H9 (cell line): ENCODE measurements around the gene ARHGAP12. TPM values are rescaled to one million over a fixed set of nuclear protein-coding genes. Genes with fewer than 3 reads are reported as not detected.

Source experiments
- DNase-seq: peaks from one replicate; pipeline ENCODE4 v3.0.0-alpha.2; 2017
- H2AFZ ChIP-seq: one replicate; pipeline ENCODE4 v1.6.1; 2013; ENCODE audit warnings: mild to moderate bottlenecking, low read length, control low read depth, moderate library complexity
- H2AK5ac ChIP-seq: 2 replicates; pipeline ENCODE4 v1.6.1; 2013; ENCODE audit warnings: low read length, control low read depth, mixed read lengths; ENCODE audit not compliant: insufficient read length
- H2BK120ac ChIP-seq: one replicate; pipeline ENCODE4 v1.6.1; 2013; ENCODE audit warnings: low read depth, mild to moderate bottlenecking, low read length, control low read depth, inconsistent platforms; ENCODE audit not compliant: poor library complexity, severe bottlenecking
- H2BK12ac ChIP-seq: 2 replicates; pipeline ENCODE4 v1.6.1; 2013; ENCODE audit warnings: low read length, control low read depth, mixed read lengths, low read depth; ENCODE audit not compliant: insufficient read length
- H2BK15ac ChIP-seq: 2 replicates; pipeline ENCODE4 v1.6.1; 2013; ENCODE audit warnings: low read depth, low read length, control low read depth
- H2BK20ac ChIP-seq: one replicate; pipeline ENCODE4 v1.6.1; 2013; ENCODE audit warnings: low read depth, mild to moderate bottlenecking, low read length, control low read depth, inconsistent platforms; ENCODE audit not compliant: poor library complexity, severe bottlenecking
- H2BK5ac ChIP-seq: 2 replicates; pipeline ENCODE4 v1.6.1; 2013; ENCODE audit warnings: low read length, control low read depth, mixed read lengths; ENCODE audit not compliant: insufficient read length
- H3K14ac ChIP-seq: 2 replicates; pipeline ENCODE4 v1.6.1; 2013; ENCODE audit warnings: low read length, control low read depth; ENCODE audit not compliant: insufficient read depth
- H3K18ac ChIP-seq: 2 replicates; pipeline ENCODE4 v1.6.1; 2013; ENCODE audit warnings: low read depth, mild to moderate bottlenecking, mixed read lengths, low read length, control low read depth; ENCODE audit not compliant: insufficient read length
- H3K23ac ChIP-seq: 2 replicates; pipeline ENCODE4 v1.6.1; 2013; ENCODE audit warnings: low read length, control low read depth, mixed read lengths, low read depth; ENCODE audit not compliant: insufficient read length
- H3K23me2 ChIP-seq: 2 replicates; pipeline ENCODE4 v1.6.1; 2013; ENCODE audit warnings: low read depth, mild to moderate bottlenecking, mixed read lengths, low read length, control low read depth; ENCODE audit not compliant: insufficient read length, poor library complexity, severe bottlenecking
- H3K27ac ChIP-seq: 2 replicates; pipeline ENCODE4 v1.5.1; 2013; ENCODE audit warnings: low read length, control low read depth, mixed read lengths, low read depth; ENCODE audit not compliant: insufficient read length
- H3K27me3 ChIP-seq: 2 replicates; pipeline ENCODE4 v1.6.1; 2013; ENCODE audit warnings: low read length, control low read depth, inconsistent platforms; ENCODE audit not compliant: insufficient read depth
- H3K4ac ChIP-seq: 2 replicates; pipeline ENCODE4 v1.6.1; 2013; ENCODE audit warnings: low read depth, mild to moderate bottlenecking, control low read depth, inconsistent platforms, low read length, moderate library complexity
- H3K4me1 ChIP-seq: 2 replicates; pipeline ENCODE4 v1.6.1; 2013; ENCODE audit warnings: low read length, control low read depth, inconsistent platforms; ENCODE audit not compliant: insufficient read depth
- H3K4me2 ChIP-seq: 2 replicates; pipeline ENCODE4 v1.6.1; 2013; ENCODE audit warnings: low read length, control low read depth, mixed read lengths; ENCODE audit not compliant: insufficient read length, insufficient read depth
- H3K56ac ChIP-seq: 2 replicates; pipeline ENCODE4 v1.6.1; 2013; ENCODE audit warnings: low read depth, mild to moderate bottlenecking, mixed read lengths, low read length, control low read depth; ENCODE audit not compliant: insufficient read length
- H3K79me1 ChIP-seq: 2 replicates; pipeline ENCODE4 v1.6.1; 2013; ENCODE audit warnings: low read depth, mild to moderate bottlenecking, moderate library complexity, low read length, control low read depth, inconsistent platforms; ENCODE audit not compliant: insufficient read depth, poor library complexity, severe bottlenecking
- H3K79me2 ChIP-seq: 2 replicates; pipeline ENCODE4 v1.6.1; 2013; ENCODE audit warnings: low read length, control low read depth, inconsistent platforms; ENCODE audit not compliant: insufficient read depth
- H3K9ac ChIP-seq: 2 replicates; pipeline ENCODE4 v1.6.1; 2013; ENCODE audit warnings: low read length, control low read depth, mixed read lengths; ENCODE audit not compliant: insufficient read length; ENCODE audit errors: extremely low read depth
- H3K9me3 ChIP-seq: one replicate; pipeline ENCODE4 v1.6.1; 2013; ENCODE audit warnings: low read depth, low read length, inconsistent platforms; ENCODE audit not compliant: control insufficient read depth
- H3T11ph ChIP-seq: one replicate; pipeline ENCODE4 v1.6.1; 2013; ENCODE audit warnings: mild to moderate bottlenecking, low read length, control low read depth, inconsistent platforms
- H4K20me1 ChIP-seq: one replicate; pipeline ENCODE4 v1.6.1; 2013; ENCODE audit not compliant: control insufficient read depth, insufficient read length, insufficient read depth
- H4K5ac ChIP-seq: 2 replicates; pipeline ENCODE4 v1.6.1; 2013; ENCODE audit warnings: low read depth, mild to moderate bottlenecking, mixed read lengths, low read length, control low read depth; ENCODE audit not compliant: insufficient read length
- H4K8ac ChIP-seq: replicated peaks from 2 replicates; pipeline ENCODE4 v1.6.1; 2013; ENCODE audit warnings: low read length, control low read depth, mixed read lengths, low read depth; ENCODE audit not compliant: insufficient read length
- H4K91ac ChIP-seq: 2 replicates; pipeline ENCODE4 v1.6.1; 2013; ENCODE audit warnings: low read depth, mild to moderate bottlenecking, moderate library complexity, mixed read lengths, low read length, control low read depth; ENCODE audit not compliant: insufficient read length
- H3K27ac Mint-ChIP-seq, 3 experiments: 2 replicates in 2 of 3; 3 replicates in 1 of 3; pipeline ENCODE4 v1.8.0; 2020 to 2021; ENCODE audit warnings: mixed read lengths in 3 of 3, mild to moderate bottlenecking in 1 of 3, moderate library complexity in 1 of 3
- H3K27me3 Mint-ChIP-seq: 2 replicates; pipeline ENCODE4 v1.8.0; 2021; ENCODE audit warnings: low read depth, mild to moderate bottlenecking, moderate library complexity, mixed read lengths
- H3K36me3 Mint-ChIP-seq, 3 experiments: 2 replicates in 2 of 3; 3 replicates in 1 of 3; pipeline ENCODE4 v1.8.0; 2020 to 2021; ENCODE audit warnings: low read depth in 3 of 3, mixed read lengths in 3 of 3; ENCODE audit not compliant: insufficient read depth in 1 of 3
- H3K4me1 Mint-ChIP-seq, 2 experiments: 2 replicates each; pipeline ENCODE4 v1.8.0; 2020; ENCODE audit warnings: mixed read lengths in 2 of 2
- H3K4me3 Mint-ChIP-seq, 2 experiments: 2 replicates in 1 of 2; 3 replicates in 1 of 2; pipeline ENCODE4 v1.8.0; 2020 to 2021; ENCODE audit warnings: mild to moderate bottlenecking in 2 of 2, mixed read lengths in 2 of 2, moderate library complexity in 1 of 2
- H3K9me3 Mint-ChIP-seq, 2 experiments: 2 replicates in 1 of 2; 3 replicates in 1 of 2; pipeline ENCODE4 v1.8.0; 2020; ENCODE audit warnings: mild to moderate bottlenecking in 2 of 2, mixed read lengths in 2 of 2, moderate library complexity in 1 of 2
- CTCF ChIP-seq: fragments of 200-600 bp; sonication (generic); conservative IDR thresholded peaks from 3 replicates; pipeline ENCODE4 v1.8.0; 2021; ENCODE audit warnings: antibody characterized with exemption, mild to moderate bottlenecking
- WGBS: extraction: QIAGEN DNeasy Blood & Tissue Kit; methylation state at CpG from one replicate; pipeline ENCODE4 v1.1.7; 2013; ENCODE audit warnings: missing lambda C conversion rate, low lambda C conversion rate, mixed read lengths; ENCODE audit not compliant: insufficient read length; ENCODE audit errors: extremely low coverage; 5-methylcytosine and 5-hydroxymethylcytosine counted together
- total RNA-seq: library from RNA; stranded (reverse); gene quantifications from 2 replicates; pipeline ENCODE4 v1.2.1, GENCODE V29; 2021

ARHGAP12 gene
- total RNA-seq, 1 experiment from 2014 or later = 34.3 TPM

DNA sequence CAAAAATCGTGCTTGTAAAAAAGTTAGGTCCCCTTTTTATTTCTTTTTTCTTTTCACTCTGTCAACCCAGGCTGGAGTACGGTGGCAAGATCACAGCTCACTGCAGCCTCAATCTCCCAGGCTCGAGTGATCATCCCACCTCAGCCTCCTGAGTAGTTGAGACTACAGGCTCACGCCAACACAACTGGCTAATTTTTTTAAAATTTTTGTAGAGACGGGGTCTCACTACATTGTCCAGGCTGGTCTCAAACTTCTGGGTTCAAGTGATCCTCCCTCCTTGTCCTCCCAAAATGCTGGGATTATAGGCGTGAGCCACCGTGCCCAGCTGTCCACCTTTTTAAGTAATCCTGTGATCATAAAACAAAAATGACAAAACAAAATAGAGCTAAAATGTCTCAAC, 19.4 kb upstream of the ARHGAP12 start:
- H3K4me1 ChIP-seq = 0 out of 2 replicates have a peak, but pooled peaks cover 4% of the 10 kb centered on the region
- Mint-ChIP-seq H3K4me1 (peaks cover 8 to 10% of the 10 kb centered on the region in 2 experiments), H3K9me3 (peaks cover 0 to 3% of the 10 kb centered on the region in 2 experiments; a peak in 1 of 5 replicates), H3K27ac (no peak overlapping the region), H3K36me3 (no peaks in the 10 kb centered on the region), H3K4me3 (no peak overlapping the region), H3K27me3 (no peaks in the 10 kb centered on the region)
- no peak overlapping the region for H4K91ac ChIP-seq
- no peak overlapping the region for H2AFZ ChIP-seq
- no peak overlapping the region for H2AK5ac ChIP-seq
- no peaks in the 10 kb centered on the region for H3K79me2 ChIP-seq
- H3T11ph ChIP-seq = no peak overlapping the region
- H3K14ac ChIP-seq = no peak overlapping the region
- H3K56ac ChIP-seq = no peak overlapping the region
- H3K23me2 ChIP-seq = no peaks in the 10 kb centered on the region
- no peaks in the 10 kb centered on the region for H3K9me3 ChIP-seq
- no peak overlapping the region for H2BK120ac ChIP-seq
- no peak for DNase-seq
- no peak overlapping the region for H3K27ac ChIP-seq
- no peak overlapping the region for H2BK15ac ChIP-seq
- WGBS = no CpG with 5 or more reads among the region's 7 CpGs
- H3K4ac ChIP-seq = no peak overlapping the region
- no peak overlapping the region for H2BK12ac ChIP-seq
- H3K18ac ChIP-seq = no peak overlapping the region
- H3K9ac ChIP-seq = no peak overlapping the region
- no peak for TF ChIP-seq CTCF
- H4K5ac ChIP-seq = no peak overlapping the region
- H4K20me1 ChIP-seq = no peaks in the 10 kb centered on the region
- no peaks in the 10 kb centered on the region for H3K79me1 ChIP-seq
- no peak overlapping the region for H2BK20ac ChIP-seq
- no peak overlapping the region for H4K8ac ChIP-seq
- H3K4me2 ChIP-seq = no peak overlapping the region
- H2BK5ac ChIP-seq = no peak overlapping the region
- no peaks in the 10 kb centered on the region for H3K27me3 ChIP-seq
- H3K23ac ChIP-seq = no peak overlapping the region
